Cardiac fibroblast (primary cell): Measurements from ENCODE around the gene CTR9.

Source experiments
- DNase-seq, 2 donors: peaks; one replicate each; pipeline versions ENCODE4 v3.0.0 to v3.0.0-alpha.2; 2010; ENCODE audit warnings: low read depth in 2 of 2
- H3K4me3 ChIP-seq, 2 donors: replicated peaks in 1 of 2; 1 replicate in 1 of 2; 2 replicates in 1 of 2; pipeline ENCODE4 v1.5.1; 2011; ENCODE audit warnings: low read depth in 2 of 2, low read length in 2 of 2, mild to moderate bottlenecking in 2 of 2, moderate library complexity in 1 of 2
- CTCF ChIP-seq: IDR thresholded peaks from one replicate; pipeline ENCODE4 v1.5.1; 2011; ENCODE audit warnings: low read depth, mild to moderate bottlenecking, low read length, inconsistent platforms

The CTR9 gene

GRCh38 chr11:10751581-10751940 is 515 bp downstream of the CTR9 start:
- peak; percentile 5 for DNase-seq
- TF ChIP-seq CTCF = no peak
- peak overlapping the region; percentile 93 to 95 for H3K4me3 ChIP-seq

- no peak for DNase-seq
- no peak for TF ChIP-seq CTCF
These were observed 1.0 kb downstream of the CTR9 start for GRCh38 chr11:10752061-10752460.

GRCh38 chr11:10752486-10752885 is 1.4 kb downstream of the CTR9 start:
- DNase-seq = no peak
- TF ChIP-seq CTCF = no peak
- H3K4me3 ChIP-seq = peak overlapping the region in 1 of 2 donors; percentile 93

More at GRCh38 chr11:10752061-10752460, 1.0 kb downstream of the CTR9 start:
- peak overlapping the region; percentile 93 to 95 for H3K4me3 ChIP-seq

- DNase-seq = no peak
- no peak overlapping the region for H3K4me3 ChIP-seq
- TF ChIP-seq CTCF = peak; percentile 18
These were observed 7.9 kb downstream of the CTR9 start for GRCh38 chr11:10758957-10759356.

DNA sequence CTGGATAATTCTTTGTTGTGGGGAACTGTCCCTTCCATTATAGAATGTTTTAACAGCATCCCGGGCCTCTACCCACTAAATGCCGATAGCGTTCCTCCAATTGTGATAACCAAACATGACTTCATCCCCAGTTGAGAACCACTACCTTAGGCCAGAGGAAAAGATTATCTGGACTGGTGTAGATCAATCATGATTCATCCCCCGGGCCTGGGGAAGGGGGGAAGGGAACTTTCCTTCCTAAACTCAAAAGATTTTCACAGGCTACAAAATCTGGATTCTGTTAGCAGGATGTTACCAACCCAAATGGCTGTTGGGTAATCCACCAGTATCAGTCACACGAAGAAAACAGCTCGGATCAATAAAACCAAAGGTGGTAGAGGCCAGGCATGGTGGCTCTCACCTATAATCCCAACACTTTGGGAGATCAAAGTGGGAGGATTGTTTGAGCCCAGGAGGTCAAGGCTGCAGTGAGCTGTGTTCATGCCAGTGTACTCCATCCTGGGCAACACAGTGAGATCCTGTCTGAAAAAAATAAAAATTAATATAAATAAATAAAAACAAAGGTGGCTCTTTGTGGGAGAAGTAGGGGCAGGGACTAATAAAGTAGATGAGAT is 10.1 kb downstream of the CTR9 start:
- no peak overlapping the region for H3K4me3 ChIP-seq
- DNase-seq = no peak
- TF ChIP-seq CTCF = no peak

- DNase-seq = no peak
- TF ChIP-seq CTCF = no peak
- no peak overlapping the region for H3K4me3 ChIP-seq
These were observed 11.1 kb downstream of the CTR9 start for GRCh38 chr11:10762185-10762584.

DNA sequence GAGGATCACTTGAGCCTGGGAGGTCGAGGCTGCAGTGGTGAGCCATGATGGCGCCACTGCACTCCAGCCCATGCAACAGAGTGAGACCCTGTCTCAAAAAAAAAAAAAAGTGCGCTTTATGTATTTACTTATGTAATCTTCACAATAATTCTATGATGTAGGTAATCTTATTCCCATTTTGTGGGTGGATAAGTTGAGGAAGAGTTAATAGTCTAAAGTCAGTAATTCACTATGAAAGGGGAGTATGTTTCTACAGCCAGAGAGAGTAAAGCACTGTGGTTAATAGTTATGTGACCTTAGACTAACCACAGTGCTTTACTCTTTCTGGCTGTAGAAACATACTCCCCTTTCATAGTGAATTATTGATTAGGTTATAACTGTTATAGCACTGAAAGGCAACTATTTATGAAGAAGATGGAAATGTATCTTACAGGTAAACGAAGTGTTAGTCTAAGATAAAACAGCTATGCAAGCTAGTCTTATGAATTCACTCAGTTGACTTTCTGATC is 11.9 kb downstream of the CTR9 start:
- no peak for DNase-seq
- no peak for TF ChIP-seq CTCF
- H3K4me3 ChIP-seq = no peak overlapping the region
